H9 (cell line): ENCODE results near the gene ARSJ. TPM values are rescaled to one million over a fixed set of nuclear protein-coding genes. Genes with fewer than 3 reads are reported as not detected.

ENCODE experiments used
- DNase-seq: peaks from one replicate; pipeline ENCODE4 v3.0.0-alpha.2; 2017
- H2AFZ ChIP-seq: one replicate; pipeline ENCODE4 v1.6.1; 2013; ENCODE audit warnings: mild to moderate bottlenecking, low read length, control low read depth, moderate library complexity
- H2AK5ac ChIP-seq: 2 replicates; pipeline ENCODE4 v1.6.1; 2013; ENCODE audit warnings: low read length, control low read depth, mixed read lengths; ENCODE audit not compliant: insufficient read length
- H2BK120ac ChIP-seq: one replicate; pipeline ENCODE4 v1.6.1; 2013; ENCODE audit warnings: low read depth, mild to moderate bottlenecking, low read length, control low read depth, inconsistent platforms; ENCODE audit not compliant: poor library complexity, severe bottlenecking
- H2BK12ac ChIP-seq: 2 replicates; pipeline ENCODE4 v1.6.1; 2013; ENCODE audit warnings: low read length, control low read depth, mixed read lengths, low read depth; ENCODE audit not compliant: insufficient read length
- H2BK15ac ChIP-seq: 2 replicates; pipeline ENCODE4 v1.6.1; 2013; ENCODE audit warnings: low read depth, low read length, control low read depth
- H2BK20ac ChIP-seq: one replicate; pipeline ENCODE4 v1.6.1; 2013; ENCODE audit warnings: low read depth, mild to moderate bottlenecking, low read length, control low read depth, inconsistent platforms; ENCODE audit not compliant: poor library complexity, severe bottlenecking
- H2BK5ac ChIP-seq: 2 replicates; pipeline ENCODE4 v1.6.1; 2013; ENCODE audit warnings: low read length, control low read depth, mixed read lengths; ENCODE audit not compliant: insufficient read length
- H3K14ac ChIP-seq: 2 replicates; pipeline ENCODE4 v1.6.1; 2013; ENCODE audit warnings: low read length, control low read depth; ENCODE audit not compliant: insufficient read depth
- H3K18ac ChIP-seq: 2 replicates; pipeline ENCODE4 v1.6.1; 2013; ENCODE audit warnings: low read depth, mild to moderate bottlenecking, mixed read lengths, low read length, control low read depth; ENCODE audit not compliant: insufficient read length
- H3K23ac ChIP-seq: 2 replicates; pipeline ENCODE4 v1.6.1; 2013; ENCODE audit warnings: low read length, control low read depth, mixed read lengths, low read depth; ENCODE audit not compliant: insufficient read length
- H3K23me2 ChIP-seq: 2 replicates; pipeline ENCODE4 v1.6.1; 2013; ENCODE audit warnings: low read depth, mild to moderate bottlenecking, mixed read lengths, low read length, control low read depth; ENCODE audit not compliant: insufficient read length, poor library complexity, severe bottlenecking
- H3K27ac ChIP-seq: 2 replicates; pipeline ENCODE4 v1.5.1; 2013; ENCODE audit warnings: low read length, control low read depth, mixed read lengths, low read depth; ENCODE audit not compliant: insufficient read length
- H3K27me3 ChIP-seq: 2 replicates; pipeline ENCODE4 v1.6.1; 2013; ENCODE audit warnings: low read length, control low read depth, inconsistent platforms; ENCODE audit not compliant: insufficient read depth
- H3K4ac ChIP-seq: 2 replicates; pipeline ENCODE4 v1.6.1; 2013; ENCODE audit warnings: low read depth, mild to moderate bottlenecking, control low read depth, inconsistent platforms, low read length, moderate library complexity
- H3K4me1 ChIP-seq: 2 replicates; pipeline ENCODE4 v1.6.1; 2013; ENCODE audit warnings: low read length, control low read depth, inconsistent platforms; ENCODE audit not compliant: insufficient read depth
- H3K4me2 ChIP-seq: 2 replicates; pipeline ENCODE4 v1.6.1; 2013; ENCODE audit warnings: low read length, control low read depth, mixed read lengths; ENCODE audit not compliant: insufficient read length, insufficient read depth
- H3K56ac ChIP-seq: 2 replicates; pipeline ENCODE4 v1.6.1; 2013; ENCODE audit warnings: low read depth, mild to moderate bottlenecking, mixed read lengths, low read length, control low read depth; ENCODE audit not compliant: insufficient read length
- H3K79me1 ChIP-seq: 2 replicates; pipeline ENCODE4 v1.6.1; 2013; ENCODE audit warnings: low read depth, mild to moderate bottlenecking, moderate library complexity, low read length, control low read depth, inconsistent platforms; ENCODE audit not compliant: insufficient read depth, poor library complexity, severe bottlenecking
- H3K79me2 ChIP-seq: 2 replicates; pipeline ENCODE4 v1.6.1; 2013; ENCODE audit warnings: low read length, control low read depth, inconsistent platforms; ENCODE audit not compliant: insufficient read depth
- H3K9ac ChIP-seq: 2 replicates; pipeline ENCODE4 v1.6.1; 2013; ENCODE audit warnings: low read length, control low read depth, mixed read lengths; ENCODE audit not compliant: insufficient read length; ENCODE audit errors: extremely low read depth
- H3K9me3 ChIP-seq: one replicate; pipeline ENCODE4 v1.6.1; 2013; ENCODE audit warnings: low read depth, low read length, inconsistent platforms; ENCODE audit not compliant: control insufficient read depth
- H3T11ph ChIP-seq: one replicate; pipeline ENCODE4 v1.6.1; 2013; ENCODE audit warnings: mild to moderate bottlenecking, low read length, control low read depth, inconsistent platforms
- H4K20me1 ChIP-seq: one replicate; pipeline ENCODE4 v1.6.1; 2013; ENCODE audit not compliant: control insufficient read depth, insufficient read length, insufficient read depth
- H4K5ac ChIP-seq: 2 replicates; pipeline ENCODE4 v1.6.1; 2013; ENCODE audit warnings: low read depth, mild to moderate bottlenecking, mixed read lengths, low read length, control low read depth; ENCODE audit not compliant: insufficient read length
- H4K8ac ChIP-seq: replicated peaks from 2 replicates; pipeline ENCODE4 v1.6.1; 2013; ENCODE audit warnings: low read length, control low read depth, mixed read lengths, low read depth; ENCODE audit not compliant: insufficient read length
- H4K91ac ChIP-seq: 2 replicates; pipeline ENCODE4 v1.6.1; 2013; ENCODE audit warnings: low read depth, mild to moderate bottlenecking, moderate library complexity, mixed read lengths, low read length, control low read depth; ENCODE audit not compliant: insufficient read length
- H3K27ac Mint-ChIP-seq, 3 experiments: 2 replicates in 2 of 3; 3 replicates in 1 of 3; pipeline ENCODE4 v1.8.0; 2020 to 2021; ENCODE audit warnings: mixed read lengths in 3 of 3, mild to moderate bottlenecking in 1 of 3, moderate library complexity in 1 of 3
- H3K27me3 Mint-ChIP-seq: 2 replicates; pipeline ENCODE4 v1.8.0; 2021; ENCODE audit warnings: low read depth, mild to moderate bottlenecking, moderate library complexity, mixed read lengths
- H3K36me3 Mint-ChIP-seq, 3 experiments: 2 replicates in 2 of 3; 3 replicates in 1 of 3; pipeline ENCODE4 v1.8.0; 2020 to 2021; ENCODE audit warnings: low read depth in 3 of 3, mixed read lengths in 3 of 3; ENCODE audit not compliant: insufficient read depth in 1 of 3
- H3K4me1 Mint-ChIP-seq, 2 experiments: 2 replicates each; pipeline ENCODE4 v1.8.0; 2020; ENCODE audit warnings: mixed read lengths in 2 of 2
- H3K4me3 Mint-ChIP-seq, 2 experiments: 2 replicates in 1 of 2; 3 replicates in 1 of 2; pipeline ENCODE4 v1.8.0; 2020 to 2021; ENCODE audit warnings: mild to moderate bottlenecking in 2 of 2, mixed read lengths in 2 of 2, moderate library complexity in 1 of 2
- H3K9me3 Mint-ChIP-seq, 2 experiments: 2 replicates in 1 of 2; 3 replicates in 1 of 2; pipeline ENCODE4 v1.8.0; 2020; ENCODE audit warnings: mild to moderate bottlenecking in 2 of 2, mixed read lengths in 2 of 2, moderate library complexity in 1 of 2
- WGBS: extraction: QIAGEN DNeasy Blood & Tissue Kit; methylation state at CpG from one replicate; pipeline ENCODE4 v1.1.7; 2013; ENCODE audit warnings: missing lambda C conversion rate, low lambda C conversion rate, mixed read lengths; ENCODE audit not compliant: insufficient read length; ENCODE audit errors: extremely low coverage; 5-methylcytosine and 5-hydroxymethylcytosine counted together
- total RNA-seq: library from RNA; stranded (reverse); gene quantifications from 2 replicates; pipeline ENCODE4 v1.2.1, GENCODE V29; 2021
- TF ChIP-seq, protein P1 (sequence below): fragments of 200-600 bp; sonication (generic); conservative IDR thresholded peaks from 3 replicates; pipeline ENCODE4 v1.8.0; 2021; ENCODE audit warnings: antibody characterized with exemption, mild to moderate bottlenecking

Gene ARSJ
- total RNA-seq, 1 experiment from 2014 or later = 1.1 TPM

- H3K23ac ChIP-seq = no peak overlapping the region
- no peak overlapping the region for H3K4ac ChIP-seq
- H3K79me2 ChIP-seq = no peaks in the 10 kb centered on the region
- H3K27ac ChIP-seq = no peak overlapping the region
- no peaks in the 10 kb centered on the region for H4K20me1 ChIP-seq
- H3K27me3 ChIP-seq = no peaks in the 10 kb centered on the region
- DNase-seq = no peak
- no peak overlapping the region for H2BK12ac ChIP-seq
- no peak overlapping the region for H2AFZ ChIP-seq
- no peaks in the 10 kb centered on the region for H3K23me2 ChIP-seq
- H4K91ac ChIP-seq = no peak overlapping the region
- TF ChIP-seq, protein P1, sequence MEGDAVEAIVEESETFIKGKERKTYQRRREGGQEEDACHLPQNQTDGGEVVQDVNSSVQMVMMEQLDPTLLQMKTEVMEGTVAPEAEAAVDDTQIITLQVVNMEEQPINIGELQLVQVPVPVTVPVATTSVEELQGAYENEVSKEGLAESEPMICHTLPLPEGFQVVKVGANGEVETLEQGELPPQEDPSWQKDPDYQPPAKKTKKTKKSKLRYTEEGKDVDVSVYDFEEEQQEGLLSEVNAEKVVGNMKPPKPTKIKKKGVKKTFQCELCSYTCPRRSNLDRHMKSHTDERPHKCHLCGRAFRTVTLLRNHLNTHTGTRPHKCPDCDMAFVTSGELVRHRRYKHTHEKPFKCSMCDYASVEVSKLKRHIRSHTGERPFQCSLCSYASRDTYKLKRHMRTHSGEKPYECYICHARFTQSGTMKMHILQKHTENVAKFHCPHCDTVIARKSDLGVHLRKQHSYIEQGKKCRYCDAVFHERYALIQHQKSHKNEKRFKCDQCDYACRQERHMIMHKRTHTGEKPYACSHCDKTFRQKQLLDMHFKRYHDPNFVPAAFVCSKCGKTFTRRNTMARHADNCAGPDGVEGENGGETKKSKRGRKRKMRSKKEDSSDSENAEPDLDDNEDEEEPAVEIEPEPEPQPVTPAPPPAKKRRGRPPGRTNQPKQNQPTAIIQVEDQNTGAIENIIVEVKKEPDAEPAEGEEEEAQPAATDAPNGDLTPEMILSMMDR = no peak
- no peaks in the 10 kb centered on the region for H3K36me3 Mint-ChIP-seq
- H2AK5ac ChIP-seq = no peak overlapping the region
- no peak overlapping the region for H3K27ac Mint-ChIP-seq
- no peak overlapping the region for H3T11ph ChIP-seq
- no peak overlapping the region for H2BK20ac ChIP-seq
- no peaks in the 10 kb centered on the region for H3K27me3 Mint-ChIP-seq
- H3K9me3 Mint-ChIP-seq = no peaks in the 10 kb centered on the region
- no peaks in the 10 kb centered on the region for H3K4me1 Mint-ChIP-seq
- H2BK15ac ChIP-seq = no peak overlapping the region
- H3K9ac ChIP-seq = no peak overlapping the region
- no peak overlapping the region for H4K5ac ChIP-seq
- H3K9me3 ChIP-seq = no peaks in the 10 kb centered on the region
- no peak overlapping the region for H3K4me3 Mint-ChIP-seq
- H2BK5ac ChIP-seq = no peak overlapping the region
- H3K4me2 ChIP-seq = no peak overlapping the region
- no CpG with 5 or more reads among the region's 5 CpGs for WGBS
- H3K79me1 ChIP-seq = no peaks in the 10 kb centered on the region
- H3K4me1 ChIP-seq = no peaks in the 10 kb centered on the region
- no peak overlapping the region for H3K18ac ChIP-seq
- no peak overlapping the region for H4K8ac ChIP-seq
- no peak overlapping the region for H2BK120ac ChIP-seq
- no peak overlapping the region for H3K14ac ChIP-seq
- H3K56ac ChIP-seq = no peak overlapping the region
Measured at GRCh38 chr4:114025176-114025777, 45.8 kb upstream of the ARSJ start.
